H7 (cell line): ENCODE data around the gene ACSF3. TPM values are rescaled to one million over a fixed set of nuclear protein-coding genes. Genes with fewer than 3 reads are reported as not detected.

Experiments used
- DNase-seq: peaks from one replicate; pipeline ENCODE4 v3.0.0; 2012
- H3K27me3 ChIP-seq: 2 replicates; pipeline ENCODE4 v1.6.0; 2011; ENCODE audit warnings: mild to moderate bottlenecking, low read length; ENCODE audit not compliant: control insufficient read depth, insufficient read depth
- H3K36me3 ChIP-seq: replicated peaks from 2 replicates; pipeline ENCODE4 v1.5.1; 2011; ENCODE audit warnings: low read length; ENCODE audit not compliant: control insufficient read depth, insufficient read depth
- H3K4me3 ChIP-seq: 2 replicates; pipeline ENCODE4 v1.5.1; 2011; ENCODE audit warnings: low read depth, mild to moderate bottlenecking, control low read depth, low read length, moderate library complexity; ENCODE audit not compliant: insufficient read depth
- total RNA-seq: library from RNA; depleted of rRNA; stranded (reverse); fragments of >200 nt; shearing (Covaris generic); gene quantifications from 2 replicates; pipeline ENCODE4 v1.2.3, GENCODE V29; 2014

Gene ACSF3
- total RNA-seq, 1 experiment from 2014 or later = 20.2 TPM

DNA sequence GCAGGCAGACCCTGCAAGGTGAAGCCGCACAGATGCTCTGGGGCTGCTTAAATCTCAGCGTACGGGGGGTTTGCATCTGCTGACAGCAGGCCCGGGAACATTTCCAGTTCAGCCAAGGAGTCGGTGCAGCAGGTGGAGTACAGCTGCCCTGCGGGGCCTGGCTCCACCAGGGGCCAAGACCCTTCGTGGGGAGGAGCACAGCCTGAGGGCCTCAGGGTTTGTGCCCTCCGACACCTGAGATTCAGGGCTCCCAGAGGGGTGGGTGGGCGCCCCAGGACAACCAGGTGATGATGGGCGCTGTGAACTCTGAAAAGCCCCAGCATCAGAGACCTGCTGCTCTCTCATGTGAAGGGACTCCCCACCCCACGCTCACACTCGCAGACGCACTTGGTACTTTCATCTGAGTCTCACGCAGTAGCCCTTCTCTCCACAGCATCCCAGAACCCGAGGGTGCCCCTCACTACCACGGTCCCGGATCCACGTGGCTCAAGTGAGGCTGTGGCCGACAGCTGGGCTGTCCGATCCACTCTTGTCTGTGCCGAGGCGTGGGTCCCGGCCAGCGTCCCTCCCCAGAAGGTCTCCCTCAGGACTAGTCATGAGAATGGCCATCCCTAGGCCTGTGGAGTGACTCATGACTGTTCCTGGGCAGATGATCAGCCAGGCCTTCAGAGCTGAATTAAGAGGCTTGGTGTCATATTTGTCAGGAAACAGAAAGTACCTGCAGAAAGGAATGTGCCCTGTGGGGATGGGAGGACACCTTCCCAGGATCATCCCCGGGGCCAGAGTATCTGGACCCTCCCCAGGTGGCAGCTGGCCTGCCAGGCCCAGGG is 29.6 kb downstream of the ACSF3 start:
- no peak for DNase-seq
- Histone ChIP-seq H3K36me3 (peaks cover 4% of the 10 kb centered on the region), H3K27me3 (no peaks in the 10 kb centered on the region), H3K4me3 (no peak overlapping the region)

GRCh38 chr16:89123831-89124100 is 30.1 kb downstream of the ACSF3 start:
- no peak overlapping the region for H3K4me3 ChIP-seq
- DNase-seq = no peak
- H3K27me3 ChIP-seq = no peaks in the 10 kb centered on the region
- H3K36me3 ChIP-seq = peaks cover 4% of the 10 kb centered on the region

GRCh38 chr16:89129378-89129777 is 35.7 kb downstream of the ACSF3 start:
- DNase-seq = no peak
- Histone ChIP-seq H3K36me3 (peaks cover 1% of the 10 kb centered on the region), H3K4me3 (no peak overlapping the region), H3K27me3 (no peaks in the 10 kb centered on the region)

GRCh38 chr16:89130448-89130847 is 36.8 kb downstream of the ACSF3 start:
- Histone ChIP-seq H3K36me3 (peaks cover 1% of the 10 kb centered on the region), H3K4me3 (no peak overlapping the region), H3K27me3 (no peaks in the 10 kb centered on the region)
- no peak for DNase-seq

DNA sequence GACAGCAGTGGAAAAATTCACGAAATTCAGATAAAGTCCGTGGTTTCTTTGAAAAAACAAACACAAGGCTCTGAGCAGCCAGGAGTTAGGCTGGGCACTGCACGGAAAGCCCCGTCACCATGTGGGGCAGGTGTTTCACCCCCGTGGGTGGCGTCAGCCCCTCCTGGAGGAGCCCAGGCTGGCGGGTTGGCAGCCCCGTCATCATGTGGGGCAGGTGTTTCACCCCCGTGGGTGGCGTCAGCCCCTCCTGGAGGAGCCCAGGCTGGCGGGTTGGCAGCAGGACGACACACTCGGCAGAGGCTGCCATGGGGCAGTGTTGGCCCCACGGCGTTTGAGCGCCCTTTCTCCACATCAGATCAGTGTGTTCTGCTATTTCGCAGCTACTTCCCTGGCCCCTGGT is 38.1 kb downstream of the ACSF3 start:
- Histone ChIP-seq H3K4me3 (no peak overlapping the region), H3K36me3 (peaks cover 1% of the 10 kb centered on the region), H3K27me3 (no peaks in the 10 kb centered on the region)
- DNase-seq = no peak

DNA sequence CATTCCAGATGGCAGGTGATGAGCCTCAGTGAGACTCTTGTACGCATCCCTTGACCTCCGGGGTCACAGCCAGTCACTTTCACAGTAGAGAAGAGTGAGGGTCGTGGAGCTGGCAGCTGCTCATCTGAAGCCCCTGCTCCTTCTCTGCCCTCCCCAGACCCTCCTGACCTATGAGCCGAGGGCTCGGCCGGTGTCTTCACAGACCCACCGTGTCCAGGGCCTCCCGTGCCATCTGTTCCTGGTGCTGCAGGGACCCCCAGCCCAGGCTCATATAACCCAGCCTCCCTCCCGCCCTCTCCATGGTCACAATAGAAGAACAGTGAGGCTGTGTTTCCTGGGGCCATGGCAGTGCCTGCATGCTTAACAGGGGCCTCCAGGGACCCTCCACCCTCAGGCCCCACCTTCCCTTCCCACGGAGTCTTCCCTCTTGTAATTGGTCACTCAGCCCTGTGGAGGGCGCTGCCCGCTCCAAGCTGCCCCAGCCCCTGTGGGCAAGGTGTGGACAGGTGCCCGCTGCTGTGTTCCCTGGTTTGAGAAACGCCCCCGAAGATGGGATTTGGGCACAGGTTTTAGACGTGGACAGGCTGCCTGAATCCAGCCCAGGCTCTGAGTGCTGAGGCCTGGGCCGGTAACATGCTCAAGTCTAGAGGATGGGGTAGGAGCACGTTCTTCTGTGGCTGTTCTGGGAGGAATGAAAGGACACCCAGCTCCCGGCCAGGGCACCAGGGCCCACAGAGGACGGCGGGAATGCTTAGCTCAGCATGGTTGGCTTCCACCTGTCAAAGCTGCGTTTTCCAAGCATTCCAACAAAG is 38.7 kb downstream of the ACSF3 start:
- no peak for DNase-seq
- Histone ChIP-seq H3K27me3 (no peaks in the 10 kb centered on the region), H3K4me3 (no peak overlapping the region), H3K36me3 (peaks cover 1% of the 10 kb centered on the region)

GRCh38 chr16:89133457-89134127 is 39.9 kb downstream of the ACSF3 start:
- no peak for DNase-seq
- Histone ChIP-seq H3K27me3 (no peaks in the 10 kb centered on the region), H3K36me3 (peaks cover 1% of the 10 kb centered on the region), H3K4me3 (no peak overlapping the region)

DNA sequence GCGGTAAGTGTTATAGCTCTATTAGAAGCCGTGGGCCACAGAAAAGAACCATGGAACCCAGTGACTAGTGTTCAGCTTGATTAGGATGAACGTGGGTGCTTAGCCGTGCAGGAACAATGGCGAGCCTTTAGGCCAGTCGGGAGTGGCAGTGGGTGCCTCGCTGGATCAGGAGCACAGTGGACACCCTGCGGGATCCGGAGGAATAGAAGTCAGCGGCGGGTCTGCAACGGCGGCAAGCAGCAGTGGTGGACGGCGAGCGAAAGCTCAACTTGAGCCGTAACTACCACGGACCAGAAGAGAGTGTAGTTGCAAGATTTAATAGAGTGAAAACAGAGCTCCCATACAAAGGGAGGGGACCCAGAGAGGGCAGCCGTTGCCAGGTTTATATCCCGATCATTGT is 40.6 kb downstream of the ACSF3 start:
- DNase-seq = no peak
- no peak overlapping the region for H3K4me3 ChIP-seq
- H3K36me3 ChIP-seq = peaks cover 1% of the 10 kb centered on the region
- no peaks in the 10 kb centered on the region for H3K27me3 ChIP-seq

GRCh38 chr16:89135166-89135565 is 41.5 kb downstream of the ACSF3 start:
- Histone ChIP-seq H3K27me3 (no peaks in the 10 kb centered on the region), H3K36me3 (peaks cover 1% of the 10 kb centered on the region), H3K4me3 (no peak overlapping the region)
- DNase-seq = no peak

GRCh38 chr16:89135971-89136765 is 42.5 kb downstream of the ACSF3 start:
- H3K36me3 ChIP-seq = peaks cover 1% of the 10 kb centered on the region
- DNase-seq = no peak

GRCh38 chr16:89136931-89137330 is 43.3 kb downstream of the ACSF3 start:
- Histone ChIP-seq H3K27me3 (no peaks in the 10 kb centered on the region), H3K4me3 (no peak overlapping the region), H3K36me3 (peaks cover 2% of the 10 kb centered on the region)
- DNase-seq = no peak

More at GRCh38 chr16:89135971-89136765, 42.5 kb downstream of the ACSF3 start:
- H3K4me3 ChIP-seq = no peak overlapping the region
- no peaks in the 10 kb centered on the region for H3K27me3 ChIP-seq

DNA sequence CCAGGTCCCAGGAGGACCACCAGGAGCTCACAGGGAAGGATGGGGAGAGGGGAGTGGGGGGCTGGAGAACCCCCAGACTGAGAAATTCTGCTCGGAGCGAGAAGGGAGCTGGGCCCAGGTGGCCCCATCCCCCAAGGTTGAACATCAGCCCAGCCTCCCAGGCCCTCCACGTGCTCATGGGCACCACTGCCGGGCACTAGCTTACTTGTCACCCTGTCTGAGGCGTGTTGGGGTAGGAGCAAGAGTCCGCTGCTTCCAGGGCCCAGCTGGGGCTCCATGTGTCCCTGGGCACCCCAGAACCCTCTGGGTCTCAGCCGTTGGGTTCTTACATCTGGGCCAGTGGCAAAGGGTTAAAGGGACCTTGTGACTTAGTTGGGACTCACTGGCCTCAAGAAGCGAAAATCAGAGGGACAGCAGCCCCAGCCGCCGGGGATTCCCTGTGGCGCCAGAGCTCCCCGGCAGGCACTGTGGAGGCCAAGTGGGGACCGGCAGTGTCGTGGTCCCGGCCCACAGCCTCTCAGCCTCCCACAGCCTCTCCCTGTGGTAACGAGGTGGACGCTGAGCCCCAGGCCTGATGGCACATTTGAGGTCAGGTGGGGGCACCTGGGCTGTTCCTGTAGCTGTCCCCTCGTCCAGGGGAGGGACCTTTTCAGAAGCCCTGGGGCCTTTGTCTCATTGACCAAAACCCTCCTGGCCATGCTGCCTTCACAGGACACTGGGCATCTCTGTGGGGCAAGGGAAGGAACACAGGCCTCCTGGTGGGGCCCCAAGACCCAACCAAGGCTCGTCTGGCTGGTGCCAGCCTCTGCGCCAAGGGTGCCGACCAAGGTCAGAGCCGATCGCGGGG is 44.2 kb downstream of the ACSF3 start:
- no peak overlapping the region for H3K4me3 ChIP-seq
- H3K36me3 ChIP-seq = peaks cover 2% of the 10 kb centered on the region
- no peaks in the 10 kb centered on the region for H3K27me3 ChIP-seq
- no peak for DNase-seq

GRCh38 chr16:89138513-89138795 is 44.8 kb downstream of the ACSF3 start:
- Histone ChIP-seq H3K4me3 (no peak overlapping the region), H3K36me3 (peaks cover 2% of the 10 kb centered on the region), H3K27me3 (no peaks in the 10 kb centered on the region)
- DNase-seq = no peak
